ENCODE results near the gene ADGRG2. TPM values are rescaled to one million over a fixed set of nuclear protein-coding genes. Genes with fewer than 3 reads are reported as not detected.

ADGRG2 gene
- total and polyA plus RNA-seq, 9 of the 15 experiments (the other 6 are each of a cell fraction or from before 2014, with no cell fraction given): 0.03 TPM; not detected in 8

DNA sequence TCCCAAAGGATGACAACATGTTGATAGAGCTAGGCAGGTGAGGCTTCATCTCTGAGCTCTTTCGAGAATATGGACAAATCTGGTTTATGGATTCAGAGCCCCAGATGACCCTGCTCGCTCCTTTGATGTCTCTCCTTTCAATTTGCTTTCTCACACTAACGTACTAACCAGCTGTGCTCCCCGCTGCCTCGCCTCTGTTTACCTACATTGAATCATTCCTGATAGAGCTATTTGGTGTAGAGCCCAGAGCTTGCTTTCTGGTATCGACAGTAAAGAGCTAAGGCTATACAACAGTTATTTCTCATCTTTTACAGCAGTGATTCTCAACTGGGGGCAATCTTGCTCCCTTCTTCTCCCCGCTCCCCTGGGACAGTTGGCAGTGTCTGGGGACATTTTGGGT lies 129.4 kb downstream of the ADGRG2 start:
- H3K79me2 ChIP-seq (ENCODE audit: control insufficient read depth, insufficient read depth, low read length): no peaks in the 10 kb centered on the region
- H3K9me3 ChIP-seq (replicated peaks; ENCODE audit: control insufficient read depth, insufficient read depth, low read depth, low read length): no peaks in the 10 kb centered on the region
- WGBS (ENCODE audit: insufficient coverage, low coverage, missing lambda C conversion rate): 12% methylated on average over 7 of the region's 7 CpGs
- H3K27ac ChIP-seq (ENCODE audit: extremely low read depth, low read depth, low read length): no peak overlapping the region
- no peak overlapping the region for H3K4me3 ChIP-seq
- no peaks in the 10 kb centered on the region for H3K36me3 ChIP-seq (ENCODE audit: control insufficient read depth, insufficient read depth, low read length)
- H3K9ac ChIP-seq (ENCODE audit: insufficient read depth in 1 of 2, low read depth in 2 of 2, low read length in 2 of 2): no peak overlapping the region
- TF ChIP-seq MTF1 (CRISPR knock-in tag; IDR thresholded peaks at IDR 0.05; ENCODE audit: borderline replicate concordance): no peak
- TF ChIP-seq SAFB (IDR thresholded peaks at IDR 0.05; ENCODE audit: borderline replicate concordance, low read depth, low read length): no peak
- TF ChIP-seq, protein P1, sequence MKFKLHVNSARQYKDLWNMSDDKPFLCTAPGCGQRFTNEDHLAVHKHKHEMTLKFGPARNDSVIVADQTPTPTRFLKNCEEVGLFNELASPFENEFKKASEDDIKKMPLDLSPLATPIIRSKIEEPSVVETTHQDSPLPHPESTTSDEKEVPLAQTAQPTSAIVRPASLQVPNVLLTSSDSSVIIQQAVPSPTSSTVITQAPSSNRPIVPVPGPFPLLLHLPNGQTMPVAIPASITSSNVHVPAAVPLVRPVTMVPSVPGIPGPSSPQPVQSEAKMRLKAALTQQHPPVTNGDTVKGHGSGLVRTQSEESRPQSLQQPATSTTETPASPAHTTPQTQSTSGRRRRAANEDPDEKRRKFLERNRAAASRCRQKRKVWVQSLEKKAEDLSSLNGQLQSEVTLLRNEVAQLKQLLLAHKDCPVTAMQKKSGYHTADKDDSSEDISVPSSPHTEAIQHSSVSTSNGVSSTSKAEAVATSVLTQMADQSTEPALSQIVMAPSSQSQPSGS (CRISPR knock-in tag; IDR thresholded peaks at IDR 0.05): no peak
- TF ChIP-seq, protein P2, sequence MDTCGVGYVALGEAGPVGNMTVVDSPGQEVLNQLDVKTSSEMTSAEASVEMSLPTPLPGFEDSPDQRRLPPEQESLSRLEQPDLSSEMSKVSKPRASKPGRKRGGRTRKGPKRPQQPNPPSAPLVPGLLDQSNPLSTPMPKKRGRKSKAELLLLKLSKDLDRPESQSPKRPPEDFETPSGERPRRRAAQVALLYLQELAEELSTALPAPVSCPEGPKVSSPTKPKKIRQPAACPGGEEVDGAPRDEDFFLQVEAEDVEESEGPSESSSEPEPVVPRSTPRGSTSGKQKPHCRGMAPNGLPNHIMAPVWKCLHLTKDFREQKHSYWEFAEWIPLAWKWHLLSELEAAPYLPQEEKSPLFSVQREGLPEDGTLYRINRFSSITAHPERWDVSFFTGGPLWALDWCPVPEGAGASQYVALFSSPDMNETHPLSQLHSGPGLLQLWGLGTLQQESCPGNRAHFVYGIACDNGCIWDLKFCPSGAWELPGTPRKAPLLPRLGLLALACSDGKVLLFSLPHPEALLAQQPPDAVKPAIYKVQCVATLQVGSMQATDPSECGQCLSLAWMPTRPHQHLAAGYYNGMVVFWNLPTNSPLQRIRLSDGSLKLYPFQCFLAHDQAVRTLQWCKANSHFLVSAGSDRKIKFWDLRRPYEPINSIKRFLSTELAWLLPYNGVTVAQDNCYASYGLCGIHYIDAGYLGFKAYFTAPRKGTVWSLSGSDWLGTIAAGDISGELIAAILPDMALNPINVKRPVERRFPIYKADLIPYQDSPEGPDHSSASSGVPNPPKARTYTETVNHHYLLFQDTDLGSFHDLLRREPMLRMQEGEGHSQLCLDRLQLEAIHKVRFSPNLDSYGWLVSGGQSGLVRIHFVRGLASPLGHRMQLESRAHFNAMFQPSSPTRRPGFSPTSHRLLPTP (IDR thresholded peaks at IDR 0.05; ENCODE audit: borderline replicate concordance, extremely low read depth, insufficient read length): no peak
- no peak for TF ChIP-seq TAF1 (IDR thresholded peaks at IDR 0.05; ENCODE audit: control insufficient read depth, extremely low read depth, insufficient read depth, low read length, severe bottlenecking)
- TF ChIP-seq, protein P3, sequence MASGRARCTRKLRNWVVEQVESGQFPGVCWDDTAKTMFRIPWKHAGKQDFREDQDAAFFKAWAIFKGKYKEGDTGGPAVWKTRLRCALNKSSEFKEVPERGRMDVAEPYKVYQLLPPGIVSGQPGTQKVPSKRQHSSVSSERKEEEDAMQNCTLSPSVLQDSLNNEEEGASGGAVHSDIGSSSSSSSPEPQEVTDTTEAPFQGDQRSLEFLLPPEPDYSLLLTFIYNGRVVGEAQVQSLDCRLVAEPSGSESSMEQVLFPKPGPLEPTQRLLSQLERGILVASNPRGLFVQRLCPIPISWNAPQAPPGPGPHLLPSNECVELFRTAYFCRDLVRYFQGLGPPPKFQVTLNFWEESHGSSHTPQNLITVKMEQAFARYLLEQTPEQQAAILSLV (tag; IDR thresholded peaks at IDR 0.05): no peak
- TF ChIP-seq, protein P4, sequence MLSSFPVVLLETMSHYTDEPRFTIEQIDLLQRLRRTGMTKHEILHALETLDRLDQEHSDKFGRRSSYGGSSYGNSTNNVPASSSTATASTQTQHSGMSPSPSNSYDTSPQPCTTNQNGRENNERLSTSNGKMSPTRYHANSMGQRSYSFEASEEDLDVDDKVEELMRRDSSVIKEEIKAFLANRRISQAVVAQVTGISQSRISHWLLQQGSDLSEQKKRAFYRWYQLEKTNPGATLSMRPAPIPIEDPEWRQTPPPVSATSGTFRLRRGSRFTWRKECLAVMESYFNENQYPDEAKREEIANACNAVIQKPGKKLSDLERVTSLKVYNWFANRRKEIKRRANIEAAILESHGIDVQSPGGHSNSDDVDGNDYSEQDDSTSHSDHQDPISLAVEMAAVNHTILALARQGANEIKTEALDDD (IDR thresholded peaks at IDR 0.05): no peak
- TF ChIP-seq CBX1 (IDR thresholded peaks at IDR 0.05; ENCODE audit: low read depth): no peak
- in situ Hi-C loops (cut with MboI): no loop called here
- no peaks in the 10 kb centered on the region for H3K27me3 ChIP-seq (ENCODE audit: control insufficient read depth in 2 of 2, insufficient read depth in 2 of 2, low read length in 2 of 2)
- no peaks in the 10 kb centered on the region for H3K9me1 ChIP-seq (ENCODE audit: control insufficient read depth, insufficient read depth, low read length)
- intact Hi-C loops (cut with micrococcal nuclease): no loop called here
- ATAC-seq (no peak), FAIRE-seq (no peak), DNase-seq (ENCODE audit: extremely low read depth in 1 of 4, low spot score in 3 of 4) (no peak)
- H4K20me1 ChIP-seq (replicated peaks; ENCODE audit: control insufficient read depth, insufficient read depth, low read length): no peaks in the 10 kb centered on the region
- no TSS peak for BruUV-seq (replicated peaks)
- no peak overlapping the region for H2AFZ ChIP-seq (ENCODE audit: low read depth, low read length)
- no peak overlapping the region for H3K4me2 ChIP-seq (ENCODE audit: insufficient read depth, low read length)
- ChIA-PET CTCF (ENCODE audit: low intra/inter-chr PET ratio) (interaction anchor here (0.6 kb wide), 1 partner anchor 97 kb away, joined by 4 read pairs; no protein-coding TSS in a partner anchor), POLR2A (interaction anchor here (2.2 kb wide), 1 partner anchor 10 kb away, joined by 6 read pairs; no protein-coding TSS in a partner anchor)
- no peaks in the 10 kb centered on the region for H3K4me1 ChIP-seq (replicated peaks in 1 of 2; ENCODE audit: control insufficient read depth in 2 of 2, insufficient read depth in 2 of 2, low read length in 2 of 2)

Data from K562 (cell line).